ENCODE data around the gene ESF1. TPM values are rescaled to one million over a fixed set of nuclear protein-coding genes. Genes with fewer than 3 reads are reported as not detected.
"Not testable (repeated sequence)": the region's sequence is repeated elsewhere in the genome, so short reads cannot be mapped to it uniquely, and the experiment has no call there.

The ESF1 gene
- total RNA-seq, 2 donors from 2014 or later: 12.2 to 13.2 TPM

- no peak for DNase-seq
Measured at GRCh38 chr20:13778827-13779226, 5.9 kb downstream of the ESF1 start.

DNA sequence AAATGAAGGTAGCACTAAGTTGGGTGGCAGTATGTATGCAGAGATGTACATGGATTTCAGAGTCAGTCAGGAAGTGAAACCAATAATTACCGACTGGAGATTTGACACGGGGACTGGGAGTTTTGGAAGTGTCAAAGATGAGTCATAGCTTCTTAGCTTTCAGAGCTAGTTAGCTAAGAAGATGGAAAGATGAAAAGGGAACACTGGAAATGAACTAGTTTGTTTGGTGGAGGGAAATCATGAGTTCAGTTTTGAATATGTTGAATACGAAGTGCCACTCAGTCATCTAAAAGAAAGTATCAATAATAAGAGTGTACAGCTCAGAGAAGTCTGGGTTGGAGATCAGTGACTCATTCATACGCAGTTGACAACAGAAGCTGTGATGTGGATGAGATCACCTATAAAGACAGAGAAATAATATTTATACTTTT, 7.5 kb downstream of the ESF1 start:
- H3K4me3 Mint-ChIP-seq: peak overlapping the region in 1 of 2 donors; percentile 37
- H3K4me1 Mint-ChIP-seq (ENCODE audit: low read depth): peaks cover 50% of the 10 kb centered on the region
- H3K9me3 Mint-ChIP-seq: no peaks in the 10 kb centered on the region
- DNase-seq: no peak
- peak overlapping the region; percentile 83 for H3K27ac Mint-ChIP-seq
- no peaks in the 10 kb centered on the region for H3K27me3 Mint-ChIP-seq (ENCODE audit: low read depth)
- peak; percentile 78 to 92 for ATAC-seq (replicated peaks in 1 of 2)
- H3K36me3 Mint-ChIP-seq (ENCODE audit: insufficient read depth in 2 of 2): peaks cover 5 to 30% of the 10 kb centered on the region in 2 donors

More at GRCh38 chr20:13778827-13779226, 5.9 kb downstream of the ESF1 start:
- no peaks in the 10 kb centered on the region for H3K27me3 Mint-ChIP-seq (ENCODE audit: low read depth)
- H3K27ac Mint-ChIP-seq: peak overlapping the region; percentile 19
- no peaks in the 10 kb centered on the region for H3K9me3 Mint-ChIP-seq
- H3K4me3 Mint-ChIP-seq: no peak overlapping the region
- peaks cover 63% of the 10 kb centered on the region for H3K4me1 Mint-ChIP-seq (ENCODE audit: low read depth)
- H3K36me3 Mint-ChIP-seq (ENCODE audit: insufficient read depth in 2 of 2): peaks cover 8 to 33% of the 10 kb centered on the region in 2 donors
- no peak for ATAC-seq (replicated peaks in 1 of 2)

DNA sequence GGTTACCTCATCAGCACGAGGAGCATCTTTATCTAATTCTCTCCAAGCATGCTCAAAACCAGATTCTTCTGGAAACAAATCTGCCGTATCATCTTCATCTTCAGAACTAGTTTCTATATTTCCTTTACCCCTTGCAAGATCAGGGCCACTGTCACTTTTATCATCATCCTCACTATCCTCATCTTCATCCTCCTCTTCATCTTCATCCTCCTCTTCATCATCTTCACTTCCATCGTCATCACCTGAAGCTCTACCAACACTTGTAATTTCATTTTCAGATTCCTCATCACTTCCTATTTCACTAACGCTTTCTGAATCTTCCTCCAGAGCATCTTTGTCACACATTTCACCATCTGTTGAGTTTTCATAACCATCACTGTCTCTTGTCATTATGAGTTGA, 8.9 kb downstream of the ESF1 start:
- H3K36me3 Mint-ChIP-seq (ENCODE audit: insufficient read depth in 2 of 2): peaks cover 5 to 30% of the 10 kb centered on the region in 2 donors
- H3K4me1 Mint-ChIP-seq (ENCODE audit: low read depth): peaks cover 42% of the 10 kb centered on the region
- H3K4me3 Mint-ChIP-seq: no peak overlapping the region
- H3K27ac Mint-ChIP-seq: peak overlapping the region; percentile 8
- ATAC-seq (replicated peaks in 1 of 2) (no peak), DNase-seq (no peak)
- H3K9me3 Mint-ChIP-seq: no peaks in the 10 kb centered on the region
- H3K27me3 Mint-ChIP-seq (ENCODE audit: low read depth): no peaks in the 10 kb centered on the region

DNA sequence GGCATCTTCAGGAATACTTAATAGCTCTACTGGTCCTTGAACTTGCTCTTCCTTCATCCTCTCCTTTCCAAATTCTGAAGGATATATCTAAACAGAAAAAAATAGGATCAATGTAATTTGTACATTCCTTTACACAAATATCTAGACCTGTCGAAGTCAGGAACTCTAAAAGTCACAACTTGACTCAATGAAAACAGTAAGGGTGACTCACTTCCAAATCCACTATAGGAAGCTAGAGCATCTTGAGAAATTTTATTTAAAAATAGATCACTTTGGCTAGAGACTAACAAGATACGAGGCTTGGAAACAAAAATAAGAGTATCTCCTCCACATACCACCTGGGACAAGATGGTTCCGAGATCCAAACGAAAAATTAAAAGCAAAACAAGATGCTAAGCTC, 12.2 kb downstream of the ESF1 start:
- ATAC-seq (replicated peaks in 1 of 2): no peak
- Mint-ChIP-seq H3K27me3 (ENCODE audit: low read depth) (no peaks in the 10 kb centered on the region), H3K36me3 (ENCODE audit: insufficient read depth in 2 of 2) (peaks cover 7 to 34% of the 10 kb centered on the region in 2 donors), H3K4me3 (no peak overlapping the region), H3K9me3 (no peaks in the 10 kb centered on the region), H3K27ac (peak overlapping the region; percentile 72), H3K4me1 (ENCODE audit: low read depth) (peaks cover 21% of the 10 kb centered on the region)
- no peak for DNase-seq

DNA sequence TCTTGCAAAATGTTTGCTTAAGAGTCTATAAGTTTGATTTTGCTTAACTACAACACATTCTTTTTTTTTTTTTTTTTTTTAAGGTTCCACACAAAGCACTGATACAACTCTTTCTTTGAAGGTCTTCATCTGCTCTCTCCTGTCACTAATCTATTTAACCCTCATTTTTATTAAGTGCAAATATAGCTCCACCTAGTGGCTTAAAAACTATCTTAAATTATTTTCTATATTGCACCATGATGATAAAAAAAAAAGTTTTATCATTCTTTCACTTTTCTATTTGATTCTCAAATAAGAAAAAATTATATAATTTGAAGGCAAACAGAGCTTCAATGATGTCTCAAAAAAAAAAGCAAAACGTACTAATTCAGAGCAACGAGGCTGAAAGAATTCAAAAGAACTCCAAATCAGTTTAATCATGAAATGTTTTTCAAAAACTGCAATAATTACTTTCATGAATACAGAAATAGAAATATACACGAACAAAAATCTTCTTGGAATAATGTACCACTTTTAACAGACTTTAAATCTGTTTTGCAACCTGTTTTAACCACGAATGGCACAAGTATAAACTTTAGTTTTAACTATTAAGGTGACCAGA, 12.8 kb downstream of the ESF1 start:
- Mint-ChIP-seq H3K27ac (no peak overlapping the region), H3K4me3 (no peak overlapping the region), H3K27me3 (ENCODE audit: low read depth) (no peaks in the 10 kb centered on the region), H3K4me1 (ENCODE audit: low read depth) (peaks cover 15% of the 10 kb centered on the region), H3K9me3 (no peaks in the 10 kb centered on the region), H3K36me3 (ENCODE audit: insufficient read depth in 2 of 2) (peaks cover 4 to 37% of the 10 kb centered on the region in 2 donors)
- ATAC-seq (replicated peaks in 1 of 2) (no peak), DNase-seq (no peak)

GRCh38 chr20:13770141-13770540, 14.6 kb downstream of the ESF1 start:
- H3K36me3 Mint-ChIP-seq (ENCODE audit: insufficient read depth in 2 of 2): peaks cover 9 to 45% of the 10 kb centered on the region in 2 donors
- H3K9me3 Mint-ChIP-seq: peaks cover 5 to 6% of the 10 kb centered on the region in 2 donors
- H3K4me1 Mint-ChIP-seq (ENCODE audit: low read depth): peaks cover 15% of the 10 kb centered on the region
- H3K4me3 Mint-ChIP-seq: no peak overlapping the region
- H3K27me3 Mint-ChIP-seq (ENCODE audit: low read depth): no peaks in the 10 kb centered on the region
- DNase-seq: no peak
- H3K27ac Mint-ChIP-seq: no peak overlapping the region
- ATAC-seq (replicated peaks in 1 of 2): no peak

DNA sequence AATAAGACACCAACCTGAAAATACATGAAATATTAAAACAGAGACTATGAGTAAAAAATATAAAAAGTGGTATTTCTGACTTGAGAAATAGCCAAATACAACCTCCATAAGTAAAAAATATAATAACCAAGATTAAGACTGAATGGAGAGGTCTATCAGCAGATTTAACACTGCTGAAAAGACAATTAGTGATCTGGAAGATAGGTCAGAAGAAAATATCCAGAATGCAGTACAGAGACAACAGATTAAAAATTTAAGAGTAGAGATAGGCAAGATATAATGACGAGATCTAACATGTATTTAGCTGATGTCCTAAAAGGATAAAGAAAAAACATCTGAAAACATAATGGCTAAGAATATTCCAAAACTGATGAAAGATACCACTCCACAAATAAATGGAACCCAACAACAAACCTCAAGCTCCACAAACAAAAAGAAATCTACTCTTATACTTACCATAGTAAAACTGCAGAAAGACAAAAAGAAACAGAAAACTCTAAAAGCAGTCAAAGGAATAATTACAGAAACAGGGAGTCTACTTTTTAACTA, 18.8 kb downstream of the ESF1 start:
- DNase-seq (no peak), ATAC-seq (replicated peaks in 1 of 2) (no peak)
- peaks cover 11 to 45% of the 10 kb centered on the region in 2 donors for H3K36me3 Mint-ChIP-seq (ENCODE audit: insufficient read depth in 2 of 2)
- peaks cover 5 to 6% of the 10 kb centered on the region in 2 donors for H3K9me3 Mint-ChIP-seq
- peak overlapping the region; percentile 86 for H3K27ac Mint-ChIP-seq
- H3K27me3 Mint-ChIP-seq (ENCODE audit: low read depth): no peaks in the 10 kb centered on the region
- H3K4me3 Mint-ChIP-seq: no peak overlapping the region
- H3K4me1 Mint-ChIP-seq (ENCODE audit: low read depth): peaks cover 11% of the 10 kb centered on the region

- no peak for ATAC-seq (replicated peaks in 1 of 2)
- DNase-seq: no peak
- Mint-ChIP-seq H3K4me1 (ENCODE audit: low read depth) (peaks cover 11% of the 10 kb centered on the region), H3K27ac (peak overlapping the region; percentile 86), H3K9me3 (peaks cover 5 to 6% of the 10 kb centered on the region in 2 donors), H3K4me3 (no peak overlapping the region), H3K27me3 (ENCODE audit: low read depth) (no peaks in the 10 kb centered on the region), H3K36me3 (ENCODE audit: insufficient read depth in 2 of 2) (peaks cover 11 to 45% of the 10 kb centered on the region in 2 donors)
Measured at GRCh38 chr20:13765299-13765698, 19.4 kb downstream of the ESF1 start.

DNA sequence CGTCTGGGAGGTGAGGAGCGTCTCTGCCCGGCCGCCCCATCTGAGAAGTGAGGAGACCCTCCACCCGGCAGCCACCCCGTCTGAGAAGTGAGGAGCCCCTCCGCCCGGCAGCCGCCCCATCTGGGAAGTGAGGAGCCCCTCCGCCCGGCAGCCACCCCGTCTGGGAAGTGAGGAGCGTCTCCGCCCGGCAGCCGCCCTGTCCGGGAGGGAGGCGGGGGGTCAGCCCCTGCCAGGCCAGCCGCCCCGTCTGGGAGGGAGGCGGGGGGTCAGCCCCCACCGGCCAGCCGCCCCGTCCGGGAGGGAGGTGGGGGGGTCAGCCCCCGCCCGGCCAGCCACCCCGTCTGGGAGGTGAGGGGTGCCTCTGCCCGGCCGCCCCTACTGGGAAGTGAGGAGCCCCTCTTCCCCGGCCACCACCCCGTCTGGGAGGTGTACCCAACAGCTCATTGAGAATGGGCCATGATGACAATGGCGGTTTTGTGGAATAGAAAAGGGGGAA, 24.2 kb downstream of the ESF1 start:
- not testable (repeated sequence) for H3K27ac Mint-ChIP-seq; H3K4me1 Mint-ChIP-seq (ENCODE audit: low read depth); H3K27me3 Mint-ChIP-seq (ENCODE audit: low read depth); DNase-seq; H3K9me3 Mint-ChIP-seq; ATAC-seq (replicated peaks in 1 of 2); H3K4me3 Mint-ChIP-seq
- peaks cover 5 to 23% of the 10 kb centered on the region in 2 donors for H3K36me3 Mint-ChIP-seq (ENCODE audit: insufficient read depth in 2 of 2)

DNA sequence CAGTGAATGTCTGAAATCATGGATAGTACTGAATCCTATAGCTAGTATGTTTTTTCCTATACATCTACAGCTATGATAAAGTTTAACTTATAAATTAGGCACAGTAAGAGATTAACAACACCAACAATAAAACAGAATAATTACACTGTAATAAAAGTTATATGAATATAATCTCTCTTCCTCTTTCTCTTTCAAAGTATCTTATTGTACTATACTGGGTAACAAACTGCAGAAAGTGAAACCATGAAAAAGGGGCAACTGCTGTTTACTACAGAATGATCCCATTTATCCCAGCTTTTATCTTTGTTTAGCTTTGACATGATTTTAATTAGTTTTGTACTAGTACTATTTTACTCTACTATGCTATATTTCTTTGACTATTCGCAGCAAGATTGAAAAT, 25.8 kb downstream of the ESF1 start:
- Mint-ChIP-seq H3K27me3 (ENCODE audit: low read depth) (no peaks in the 10 kb centered on the region), H3K36me3 (ENCODE audit: insufficient read depth in 2 of 2) (peaks cover 2 to 12% of the 10 kb centered on the region in 2 donors), H3K27ac (no peak overlapping the region), H3K4me1 (ENCODE audit: low read depth) (no peaks in the 10 kb centered on the region), H3K4me3 (no peak overlapping the region), H3K9me3 (no peaks in the 10 kb centered on the region)
- ATAC-seq (replicated peaks in 1 of 2) (no peak), DNase-seq (no peak)

DNA sequence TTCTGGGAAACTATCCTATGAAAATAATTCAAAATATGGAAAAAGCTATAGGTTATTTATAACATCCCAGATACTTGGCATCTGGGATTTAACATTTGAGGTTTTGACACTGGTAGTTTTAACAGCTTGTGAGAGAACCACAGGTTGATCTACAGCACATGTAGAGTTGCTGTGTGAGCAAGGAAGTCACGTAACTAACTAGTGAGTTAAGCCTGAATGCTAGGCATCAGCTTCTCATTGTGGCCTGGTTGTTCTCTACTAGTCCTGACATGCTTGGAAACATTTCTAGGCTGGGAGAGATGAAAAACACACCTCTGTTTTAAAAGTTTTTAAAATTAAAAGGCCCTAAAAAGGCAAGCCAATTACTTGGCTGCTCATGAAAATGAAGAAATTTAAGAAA, 28.2 kb downstream of the ESF1 start:
- Mint-ChIP-seq H3K27ac (no peak overlapping the region), H3K4me1 (ENCODE audit: low read depth) (no peaks in the 10 kb centered on the region), H3K36me3 (ENCODE audit: insufficient read depth in 2 of 2) (peaks cover 2 to 10% of the 10 kb centered on the region in 2 donors), H3K9me3 (no peaks in the 10 kb centered on the region), H3K4me3 (no peak overlapping the region), H3K27me3 (ENCODE audit: low read depth) (no peaks in the 10 kb centered on the region)
- DNase-seq (no peak), ATAC-seq (replicated peaks in 1 of 2) (no peak)

GRCh38 chr20:13755809-13756208, 28.9 kb downstream of the ESF1 start:
- no peak for ATAC-seq (replicated peaks in 1 of 2)
- H3K36me3 Mint-ChIP-seq (ENCODE audit: insufficient read depth in 2 of 2): peaks cover 3 to 10% of the 10 kb centered on the region in 2 donors
- no peak overlapping the region for H3K4me3 Mint-ChIP-seq
- H3K9me3 Mint-ChIP-seq: no peaks in the 10 kb centered on the region
- no peak for DNase-seq
- H3K27me3 Mint-ChIP-seq (ENCODE audit: low read depth): no peaks in the 10 kb centered on the region
- no peak overlapping the region for H3K27ac Mint-ChIP-seq
- H3K4me1 Mint-ChIP-seq (ENCODE audit: low read depth): no peaks in the 10 kb centered on the region

DNA sequence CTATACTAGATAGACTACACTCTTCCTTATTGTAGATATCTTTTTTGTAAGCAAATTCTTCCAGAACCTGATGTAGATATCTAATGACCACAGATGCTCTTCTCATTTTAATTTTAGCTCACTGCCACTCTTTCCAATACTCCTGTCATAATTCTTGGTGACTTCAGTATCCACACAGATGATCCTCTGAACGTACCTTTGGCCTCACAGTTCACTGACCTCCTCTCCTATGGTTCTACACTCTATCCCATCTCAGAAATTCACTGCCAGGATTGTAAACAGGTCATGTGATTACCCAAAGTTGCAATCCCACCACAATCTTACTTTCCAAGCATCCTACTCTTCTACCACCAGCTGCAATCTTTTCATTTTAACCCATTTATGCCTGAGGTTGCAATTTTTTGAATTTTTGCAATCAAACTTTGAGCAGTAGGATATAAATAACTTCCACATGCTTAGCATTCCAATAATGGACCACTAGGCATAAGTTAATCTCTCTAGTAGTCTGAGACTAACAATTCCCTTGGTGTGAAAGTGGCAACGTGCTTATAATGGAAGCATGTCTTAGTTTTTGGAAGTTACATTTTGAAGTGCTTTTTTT, 31.2 kb downstream of the ESF1 start:
- no peak overlapping the region for H3K4me3 Mint-ChIP-seq
- ATAC-seq (replicated peaks in 1 of 2): no peak
- H3K4me1 Mint-ChIP-seq (ENCODE audit: low read depth): no peaks in the 10 kb centered on the region
- no peaks in the 10 kb centered on the region for H3K9me3 Mint-ChIP-seq
- DNase-seq: no peak
- H3K36me3 Mint-ChIP-seq (ENCODE audit: insufficient read depth in 2 of 2): peaks cover 3 to 5% of the 10 kb centered on the region in 2 donors
- no peak overlapping the region for H3K27ac Mint-ChIP-seq
- no peaks in the 10 kb centered on the region for H3K27me3 Mint-ChIP-seq (ENCODE audit: low read depth)

Data from activated T-cell treated with anti-CD3 and anti-CD28 coated beads, Interleukin-2, amount 50 U/mL, for 72 hours (primary cell).